ENCODE data around the gene PLD4. TPM values are rescaled to one million over a fixed set of nuclear protein-coding genes. Genes with fewer than 3 reads are reported as not detected.
"Not testable (repeated sequence)": the region's sequence is repeated elsewhere in the genome, so short reads cannot be mapped to it uniquely, and the experiment has no call there.

PLD4 gene
- total RNA-seq, 2 donors from 2014 or later: 1.2 to 5.4 TPM

DNA sequence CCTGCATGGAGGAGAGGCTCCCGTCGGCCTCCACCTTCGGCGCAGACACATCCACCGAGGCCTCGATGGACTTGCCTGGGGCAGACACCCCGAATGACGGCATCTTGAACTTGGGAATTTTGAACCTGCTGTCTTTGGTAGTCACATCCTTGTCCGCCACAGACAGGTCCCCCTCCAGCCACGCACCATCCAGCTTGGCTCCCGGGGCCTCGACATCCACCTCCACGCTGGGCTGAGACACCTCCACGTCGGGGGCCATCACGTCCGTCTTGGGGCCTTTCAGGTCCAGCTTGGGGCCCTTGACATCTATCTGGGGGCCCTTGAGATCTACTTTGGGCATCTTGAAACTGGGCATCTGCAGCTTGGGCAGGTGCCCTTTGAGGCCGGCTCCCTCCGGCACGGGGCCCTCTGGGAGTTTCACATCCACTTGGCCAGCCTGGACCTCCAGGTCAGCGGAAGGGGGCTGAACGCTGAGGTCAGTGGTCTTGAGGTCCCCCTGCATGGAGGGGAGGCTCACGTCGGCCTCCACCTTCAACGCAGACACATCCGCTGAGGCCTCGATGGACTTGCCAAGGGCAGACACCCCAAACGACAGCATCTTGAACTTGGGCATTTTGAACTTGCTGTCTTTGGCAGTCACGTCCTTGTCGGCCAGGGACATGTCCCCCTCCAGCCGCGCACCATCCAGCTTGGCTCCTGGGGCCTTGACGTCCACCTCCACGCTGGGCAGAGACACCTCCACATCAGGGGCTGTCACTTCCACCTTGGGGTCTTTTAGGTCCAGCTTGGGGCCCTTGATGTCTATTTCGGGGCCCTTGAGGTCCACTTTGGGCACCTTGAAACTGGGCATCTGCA, 23.4 kb downstream of the PLD4 start:
- 90% methylated on average over 35 of the region's 35 CpGs for WGBS
- H3K4me3 ChIP-seq; H3K9me3 ChIP-seq; H3K4me1 ChIP-seq (replicated peaks); H3K27me3 ChIP-seq (replicated peaks; ENCODE audit: insufficient read depth); intact Hi-C loops (cut with DNase I); H3K36me3 ChIP-seq; DNase-seq (ENCODE audit: low spot score); H3K27ac ChIP-seq: not testable (repeated sequence)

DNA sequence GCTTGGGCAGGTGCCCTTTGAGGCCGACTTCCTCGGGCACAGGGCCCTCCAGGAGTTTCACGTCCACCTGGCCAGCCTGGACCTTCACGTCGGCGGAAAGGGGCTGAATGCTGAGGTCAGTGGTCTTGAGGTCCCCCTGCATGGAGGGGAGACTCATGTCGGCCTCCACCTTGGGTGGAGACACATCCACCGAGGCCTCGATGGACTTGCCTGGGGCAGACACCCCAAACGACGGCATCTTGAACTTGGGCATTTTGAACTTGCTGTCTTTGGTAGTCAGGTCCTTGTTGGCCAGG, 24.0 kb downstream of the PLD4 start:
- TF ChIP-seq POLR2AphosphoS5 (IDR thresholded peaks at IDR 0.05) (no peak), POLR2A (IDR thresholded peaks at IDR 0.05) (no peak)
- TF ChIP-seq, protein P1, sequence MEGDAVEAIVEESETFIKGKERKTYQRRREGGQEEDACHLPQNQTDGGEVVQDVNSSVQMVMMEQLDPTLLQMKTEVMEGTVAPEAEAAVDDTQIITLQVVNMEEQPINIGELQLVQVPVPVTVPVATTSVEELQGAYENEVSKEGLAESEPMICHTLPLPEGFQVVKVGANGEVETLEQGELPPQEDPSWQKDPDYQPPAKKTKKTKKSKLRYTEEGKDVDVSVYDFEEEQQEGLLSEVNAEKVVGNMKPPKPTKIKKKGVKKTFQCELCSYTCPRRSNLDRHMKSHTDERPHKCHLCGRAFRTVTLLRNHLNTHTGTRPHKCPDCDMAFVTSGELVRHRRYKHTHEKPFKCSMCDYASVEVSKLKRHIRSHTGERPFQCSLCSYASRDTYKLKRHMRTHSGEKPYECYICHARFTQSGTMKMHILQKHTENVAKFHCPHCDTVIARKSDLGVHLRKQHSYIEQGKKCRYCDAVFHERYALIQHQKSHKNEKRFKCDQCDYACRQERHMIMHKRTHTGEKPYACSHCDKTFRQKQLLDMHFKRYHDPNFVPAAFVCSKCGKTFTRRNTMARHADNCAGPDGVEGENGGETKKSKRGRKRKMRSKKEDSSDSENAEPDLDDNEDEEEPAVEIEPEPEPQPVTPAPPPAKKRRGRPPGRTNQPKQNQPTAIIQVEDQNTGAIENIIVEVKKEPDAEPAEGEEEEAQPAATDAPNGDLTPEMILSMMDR (IDR thresholded peaks at IDR 0.05): no peak
- Histone ChIP-seq H3K27me3 (replicated peaks; ENCODE audit: insufficient read depth) (no peaks in the 10 kb centered on the region), H3K4me3 (no peak overlapping the region), H3K9me3 (no peaks in the 10 kb centered on the region), H3K36me3 (no peaks in the 10 kb centered on the region), H3K4me1 (replicated peaks) (no peaks in the 10 kb centered on the region), H3K27ac (no peak overlapping the region)
- 89% methylated on average over 11 of the region's 11 CpGs for WGBS
- intact Hi-C loops (cut with DNase I): no loop called here
- DNase-seq (ENCODE audit: low spot score): no peak

DNA sequence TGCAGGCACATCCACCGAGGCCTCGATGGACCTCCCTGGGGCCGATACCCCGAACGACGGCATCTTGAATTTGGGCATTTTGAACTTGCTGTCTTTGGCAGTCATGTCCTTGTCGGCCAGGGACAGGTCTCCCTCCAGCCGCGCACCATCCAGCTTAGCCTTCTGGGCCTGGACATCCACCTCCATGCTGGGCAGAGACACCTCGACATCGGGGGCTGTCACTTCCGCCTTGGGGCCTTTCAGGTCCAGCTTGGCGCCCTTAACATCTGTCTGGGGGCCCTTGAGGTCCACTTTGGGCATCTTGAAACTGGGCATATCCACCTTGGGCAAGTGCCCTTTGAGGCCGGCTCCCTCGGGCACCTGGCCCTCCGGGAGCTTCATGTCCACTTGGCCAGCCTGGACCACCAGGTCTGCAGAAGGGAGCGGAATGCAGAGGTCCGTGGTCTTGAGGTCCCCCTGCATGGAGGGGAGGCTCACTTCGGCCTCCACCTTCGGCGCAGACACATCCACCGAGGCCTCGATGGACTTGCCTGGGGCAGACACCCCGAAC, 24.8 kb downstream of the PLD4 start:
- intact Hi-C loops (cut with DNase I); DNase-seq (ENCODE audit: low spot score); H3K4me3 ChIP-seq; H3K27me3 ChIP-seq (replicated peaks; ENCODE audit: insufficient read depth); H3K36me3 ChIP-seq; H3K9me3 ChIP-seq; H3K4me1 ChIP-seq (replicated peaks); H3K27ac ChIP-seq: not testable (repeated sequence)
- WGBS: 93% methylated on average over 24 of the region's 24 CpGs

DNA sequence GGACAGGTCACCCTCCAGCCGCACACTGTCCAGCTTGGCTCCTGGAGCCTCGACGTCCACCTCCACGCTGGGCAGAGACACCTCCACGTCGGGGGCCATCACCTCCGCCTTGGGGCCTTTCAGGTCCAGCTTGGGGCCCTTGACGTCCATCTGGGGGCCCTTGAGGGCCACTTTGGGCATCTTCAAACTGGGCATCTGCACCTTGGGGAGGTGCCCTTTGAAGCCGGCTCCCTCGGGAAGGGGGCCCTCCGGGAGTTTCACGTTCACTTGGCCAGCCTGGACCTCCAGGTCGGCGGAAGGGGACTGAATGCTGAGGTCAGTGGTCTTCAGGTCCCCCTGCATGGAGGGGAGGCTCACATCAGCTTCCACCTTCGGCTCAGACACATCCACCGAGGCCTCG, 25.3 kb downstream of the PLD4 start:
- Histone ChIP-seq H3K27me3 (replicated peaks; ENCODE audit: insufficient read depth) (no peaks in the 10 kb centered on the region), H3K4me3 (no peak overlapping the region), H3K27ac (no peak overlapping the region), H3K9me3 (no peaks in the 10 kb centered on the region), H3K36me3 (no peaks in the 10 kb centered on the region), H3K4me1 (replicated peaks) (no peaks in the 10 kb centered on the region)
- DNase-seq (ENCODE audit: low spot score): no peak
- TF ChIP-seq, protein P1 (IDR thresholded peaks at IDR 0.05): no peak
- TF ChIP-seq POLR2A (IDR thresholded peaks at IDR 0.05): no peak
- TF ChIP-seq POLR2AphosphoS5 (IDR thresholded peaks at IDR 0.05): no peak
- WGBS: 92% methylated on average over 11 of the region's 17 CpGs
- intact Hi-C loops (cut with DNase I): no loop called here

DNA sequence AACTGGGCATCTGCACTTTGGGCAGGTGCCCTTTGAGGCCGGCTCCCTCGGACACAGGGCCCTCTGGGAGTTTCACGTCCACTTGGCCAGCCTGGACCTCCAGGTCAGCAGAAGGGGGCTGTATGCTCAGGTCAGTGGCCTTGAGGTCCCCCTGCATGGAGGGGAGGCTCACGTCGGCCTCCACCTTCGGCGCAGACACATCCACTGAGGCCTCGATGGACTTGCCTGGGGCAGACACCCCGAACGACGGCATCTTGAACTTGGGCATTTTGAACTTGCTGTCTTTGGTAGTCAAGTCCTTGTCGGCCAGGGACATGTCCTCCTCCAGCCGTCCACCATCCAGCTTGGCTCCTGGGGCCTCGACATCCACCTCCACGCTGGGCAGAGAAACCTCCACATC, 26.0 kb downstream of the PLD4 start:
- DNase-seq (ENCODE audit: low spot score); H3K4me1 ChIP-seq (replicated peaks); H3K9me3 ChIP-seq; intact Hi-C loops (cut with DNase I); H3K27ac ChIP-seq; H3K36me3 ChIP-seq; H3K4me3 ChIP-seq; H3K27me3 ChIP-seq (replicated peaks; ENCODE audit: insufficient read depth): not testable (repeated sequence)
- 95% methylated on average over 15 of the region's 15 CpGs for WGBS

DNA sequence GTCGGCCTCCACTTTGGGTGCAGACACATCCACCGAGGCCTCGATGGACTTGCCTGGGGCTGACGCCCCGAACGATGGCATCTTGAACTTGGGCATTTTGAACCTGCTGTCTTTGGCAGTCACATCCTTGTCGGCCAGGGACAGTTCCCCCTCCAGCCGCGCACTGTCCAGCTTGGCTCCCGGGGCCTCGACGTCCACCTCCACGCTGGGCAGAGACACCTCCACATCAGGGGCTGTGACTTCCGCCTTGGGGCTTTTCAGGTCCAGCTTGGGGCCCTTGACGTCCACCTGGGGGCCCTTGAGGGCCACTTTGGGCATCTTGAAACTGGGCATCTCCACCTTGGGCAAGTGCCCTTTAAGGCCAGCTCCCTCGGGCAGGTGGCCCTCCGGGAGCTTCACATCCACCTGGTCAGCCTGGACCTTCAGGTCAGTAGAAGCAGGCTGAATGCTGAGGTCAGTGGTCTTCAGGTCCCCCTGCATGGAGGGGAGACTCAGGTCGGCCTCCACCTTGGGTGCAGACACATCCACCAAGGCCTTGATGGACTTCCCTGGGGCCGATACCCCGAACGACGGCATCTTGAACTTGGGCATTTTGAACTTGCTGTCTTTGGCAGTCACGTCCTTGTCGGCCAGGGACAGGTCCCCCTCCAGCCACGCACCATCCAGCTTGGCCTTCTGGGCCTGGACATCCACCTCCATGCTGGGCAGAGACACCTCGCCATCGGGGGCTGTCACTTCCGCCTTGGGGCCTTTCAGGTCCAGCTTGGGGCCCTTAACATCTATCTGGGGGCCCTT, 27.4 kb downstream of the PLD4 start:
- H3K4me3 ChIP-seq; H3K36me3 ChIP-seq; H3K4me1 ChIP-seq (replicated peaks); DNase-seq (ENCODE audit: low spot score); H3K9me3 ChIP-seq; H3K27me3 ChIP-seq (replicated peaks; ENCODE audit: insufficient read depth); H3K27ac ChIP-seq; intact Hi-C loops (cut with DNase I): not testable (repeated sequence)
- WGBS: 90% methylated on average over 27 of the region's 28 CpGs
